ENCODE results near the gene CNPY1. TPM values are rescaled to one million over a fixed set of nuclear protein-coding genes. Genes with fewer than 3 reads are reported as not detected.

The CNPY1 gene
- total RNA-seq, 8 experiments from 2014 or later, result 0.17 to 0.46 (median 0.28) TPM; not detected in 5

GRCh38 chr7:155509725-155510551, 36.4 kb downstream of the CNPY1 start:
- H3K4me3 ChIP-seq, result peak overlapping the region in 3 of 5 donors; percentile 18 to 29 (median 28)

GRCh38 chr7:155509359-155509724, 37.0 kb downstream of the CNPY1 start:
- H3K4me3 ChIP-seq, result peak overlapping the region in 3 of 5 donors; percentile 18 to 29 (median 28)
- ATAC-seq (replicated peaks in 6 of 8), result peak in 4 of 8 experiments; percentile 21 to 56 (median 30)
- in situ Hi-C loops (cut with MboI; ENCODE audit: low pct_unique_long_range_greater_than_20kb in 2 of 9, low sequenced_read_pairs in 9 of 9, unreplicated experiment in 9 of 9), result no loop called here
- H3K4me1 ChIP-seq (replicated peaks in 1 of 2), result peaks cover 0 to 5% of the 10 kb centered on the region in 2 donors
- 0 to 20% (median 0%) methylated on average over 1 of the region's 16 CpGs; no CpG with 5 or more reads in 5 of the 10 experiments for WGBS, 10 experiments
- H3K27ac ChIP-seq, result no peak overlapping the region

More at GRCh38 chr7:155509725-155510551, 36.4 kb downstream of the CNPY1 start:
- peak in 6 of 8 experiments; percentile 49 to 70 (median 68) for ATAC-seq (replicated peaks in 6 of 8)
- in situ Hi-C loops (cut with MboI; ENCODE audit: low pct_unique_long_range_greater_than_20kb in 2 of 9, low sequenced_read_pairs in 9 of 9, unreplicated experiment in 9 of 9), result no loop called here
- H3K27ac ChIP-seq, result no peak overlapping the region
- 0 to 11% (median 1%) methylated on average over 2 to 19 of the region's 68 CpGs; no CpG with 5 or more reads in 2 of the 10 experiments for WGBS, 10 experiments
- peaks cover 0 to 5% of the 10 kb centered on the region in 2 donors for H3K4me1 ChIP-seq (replicated peaks in 1 of 2)

GRCh38 chr7:155508376-155509358, 37.7 kb downstream of the CNPY1 start:
- Histone ChIP-seq H3K27ac (no peak overlapping the region), H3K4me3 (peak overlapping the region in 1 of 5 donors; percentile 29), H3K4me1 (replicated peaks in 1 of 2) (peaks cover 0 to 5% of the 10 kb centered on the region in 2 donors)
- ATAC-seq (replicated peaks in 6 of 8), result no peak
- WGBS, 10 experiments, result 2 to 22% (median 6%) methylated on average over 10 to 29 of the region's 29 CpGs
- in situ Hi-C loops (cut with MboI; ENCODE audit: low pct_unique_long_range_greater_than_20kb in 2 of 9, low sequenced_read_pairs in 9 of 9, unreplicated experiment in 9 of 9), result no loop called here

GRCh38 chr7:155507576-155507975, 38.8 kb downstream of the CNPY1 start:
- in situ Hi-C loops (cut with MboI; ENCODE audit: low pct_unique_long_range_greater_than_20kb in 2 of 9, low sequenced_read_pairs in 9 of 9, unreplicated experiment in 9 of 9), result no loop called here
- WGBS, 10 experiments, result 0 to 26% (median 4%) methylated on average over 1 to 4 of the region's 4 CpGs
- peaks cover 0 to 5% of the 10 kb centered on the region in 2 donors for H3K4me1 ChIP-seq (replicated peaks in 1 of 2)
- no peak overlapping the region for H3K4me3 ChIP-seq
- no peak overlapping the region for H3K27ac ChIP-seq
- no peak for ATAC-seq (replicated peaks in 6 of 8)

- H3K4me1 ChIP-seq (replicated peaks in 1 of 2), result peaks cover 0 to 5% of the 10 kb centered on the region in 2 donors
- no peak overlapping the region for H3K27ac ChIP-seq
- H3K4me3 ChIP-seq, result no peak overlapping the region
- WGBS, 10 experiments, result 6 to 60% (median 20%) methylated on average over 1 to 13 of the region's 14 CpGs; no CpG with 5 or more reads in 1 of the 10 experiments
- peak in 3 of 8 experiments; percentile 51 to 69 (median 63) for ATAC-seq (replicated peaks in 6 of 8)
- in situ Hi-C loops (cut with MboI; ENCODE audit: low pct_unique_long_range_greater_than_20kb in 2 of 9, low sequenced_read_pairs in 9 of 9, unreplicated experiment in 9 of 9), result no loop called here
These were observed 39.5 kb downstream of the CNPY1 start for GRCh38 chr7:155506854-155507337.

- in situ Hi-C loops (cut with MboI; ENCODE audit: low pct_unique_long_range_greater_than_20kb in 2 of 9, low sequenced_read_pairs in 9 of 9, unreplicated experiment in 9 of 9), result no loop called here
- no peak for ATAC-seq (replicated peaks in 6 of 8)
- Histone ChIP-seq H3K4me1 (replicated peaks in 1 of 2) (peaks cover 0 to 5% of the 10 kb centered on the region in 2 donors), H3K27ac (no peak overlapping the region), H3K4me3 (no peak overlapping the region)
- 0 to 49% (median 23%) methylated on average over 1 to 3 of the region's 3 CpGs; no CpG with 5 or more reads in 2 of the 10 experiments for WGBS, 10 experiments
These were observed 41.0 kb downstream of the CNPY1 start for GRCh38 chr7:155505422-155505793.

- in situ Hi-C loops (cut with MboI; ENCODE audit: low pct_unique_long_range_greater_than_20kb in 2 of 9, low sequenced_read_pairs in 9 of 9, unreplicated experiment in 9 of 9), result no loop called here
- H3K27ac ChIP-seq, result no peak overlapping the region
- ATAC-seq (replicated peaks in 6 of 8), result no peak
- WGBS, 10 experiments, result 23 to 100% (median 88%) methylated on average over 1 to 13 of the region's 26 CpGs; no CpG with 5 or more reads in 6 of the 10 experiments
- no peak overlapping the region for H3K4me3 ChIP-seq
- H3K4me1 ChIP-seq (replicated peaks in 1 of 2), result no peaks in the 10 kb centered on the region
These were observed 49.0 kb downstream of the CNPY1 start for GRCh38 chr7:155497149-155497901.

GRCh38 chr7:155496267-155497005, 49.9 kb downstream of the CNPY1 start:
- 36 to 91% (median 51%) methylated on average over 2 to 9 of the region's 23 CpGs; no CpG with 5 or more reads in 4 of the 10 experiments for WGBS, 10 experiments
- in situ Hi-C loops (cut with MboI; ENCODE audit: low pct_unique_long_range_greater_than_20kb in 2 of 9, low sequenced_read_pairs in 9 of 9, unreplicated experiment in 9 of 9), result no loop called here
- Histone ChIP-seq H3K27ac (no peak overlapping the region), H3K4me3 (no peak overlapping the region), H3K4me1 (replicated peaks in 1 of 2) (peaks cover 5 to 6% of the 10 kb centered on the region in 2 donors)
- ATAC-seq (replicated peaks in 6 of 8), result no peak

GRCh38 chr7:155495440-155496248, 50.7 kb downstream of the CNPY1 start:
- no peak overlapping the region for H3K4me3 ChIP-seq
- 38 to 100% (median 74%) methylated on average over 2 to 9 of the region's 13 CpGs; no CpG with 5 or more reads in 4 of the 10 experiments for WGBS, 10 experiments
- no peak overlapping the region for H3K27ac ChIP-seq
- peaks cover 7 to 11% of the 10 kb centered on the region in 2 donors for H3K4me1 ChIP-seq (replicated peaks in 1 of 2)
- in situ Hi-C loops (cut with MboI; ENCODE audit: low pct_unique_long_range_greater_than_20kb in 2 of 9, low sequenced_read_pairs in 9 of 9, unreplicated experiment in 9 of 9), result no loop called here
- no peak for ATAC-seq (replicated peaks in 6 of 8)

- in situ Hi-C loops (cut with MboI; ENCODE audit: low pct_unique_long_range_greater_than_20kb in 2 of 9, low sequenced_read_pairs in 9 of 9, unreplicated experiment in 9 of 9), result no loop called here
- no peak overlapping the region for H3K4me3 ChIP-seq
- ATAC-seq (replicated peaks in 6 of 8), result no peak
- peaks cover 15 to 17% of the 10 kb centered on the region in 2 donors for H3K4me1 ChIP-seq (replicated peaks in 1 of 2)
- H3K27ac ChIP-seq, result no peak overlapping the region
- WGBS, 10 experiments, result 50 to 83% methylated on average over 1 to 3 of the region's 16 CpGs; no CpG with 5 or more reads in 8 of the 10 experiments
These were observed 51.8 kb downstream of the CNPY1 start for GRCh38 chr7:155494551-155494950.

All from motor neuron (in vitro differentiated cells).